Caco-2 (cell line): ENCODE data around the gene CD248. TPM values are rescaled to one million over a fixed set of nuclear protein-coding genes. Genes with fewer than 3 reads are reported as not detected.
A peak's percentile ranks its signal among the peaks of the same experiment; 100 is the strongest.

Source experiments
- BruUV-seq: library from RNA; stranded (reverse); fragments of 400-500 nt; replicated peaks from 2 replicates; lab custom pipeline; 2021; lab: Mats Ljungman, UMichigan
- CTCF ChIA-PET: fragments of 300-600 bp; sonication (Branson Sonifier 250); formaldehyde crosslinking; loops from one replicate; lab custom pipeline; 2022; ENCODE audit warnings: antibody characterized with exemption; lab: Charles Lee
- POLR2A ChIA-PET: fragments of 300-600 bp; sonication (Branson Sonifier 250); formaldehyde crosslinking; loops from one replicate; lab custom pipeline; 2022; ENCODE audit warnings: antibody characterized with exemption; lab: Charles Lee
- DNase-seq, 2 experiments: peaks; one replicate each; pipeline versions ENCODE4 v3.0.0 to v3.0.0-alpha.2; 2020 to 2022
- H3K27me3 ChIP-seq: replicated peaks from 2 replicates; pipeline ENCODE4 v1.6.0; 2011; ENCODE audit warnings: low read length; ENCODE audit not compliant: control insufficient read depth, insufficient read depth
- H3K36me3 ChIP-seq: 2 replicates; pipeline ENCODE4 v1.5.1; 2011; ENCODE audit warnings: low read length; ENCODE audit not compliant: control insufficient read depth, insufficient read depth
- H3K4me1 ChIP-seq: fragments of 250-450 bp; sonication (Bioruptor Pico); 2 replicates; pipeline ENCODE4 v1.5.1; 2020; ENCODE audit warnings: mild to moderate bottlenecking
- H3K4me3 ChIP-seq: 2 replicates; pipeline ENCODE4 v1.5.1; 2011; ENCODE audit warnings: low read depth, mild to moderate bottlenecking, control low read depth, low read length
- H3K9me3 ChIP-seq: fragments of 250-450 bp; sonication (Bioruptor Pico); 2 replicates; pipeline ENCODE4 v1.5.1; 2020; ENCODE audit warnings: mild to moderate bottlenecking, moderate library complexity
- H3K27ac Mint-ChIP-seq: one replicate; pipeline ENCODE4 v1.8.0; 2022; ENCODE audit warnings: mixed read lengths; ENCODE audit not compliant: unreplicated experiment
- H3K27me3 Mint-ChIP-seq: one replicate; pipeline ENCODE4 v1.8.0; 2022; ENCODE audit warnings: mixed read lengths; ENCODE audit not compliant: insufficient read depth, unreplicated experiment
- H3K36me3 Mint-ChIP-seq: one replicate; pipeline ENCODE4 v1.8.0; 2022; ENCODE audit warnings: mild to moderate bottlenecking, mixed read lengths; ENCODE audit not compliant: insufficient read depth, unreplicated experiment
- H3K4me1 Mint-ChIP-seq: one replicate; pipeline ENCODE4 v1.8.0; 2022; ENCODE audit warnings: low read depth, mixed read lengths; ENCODE audit not compliant: unreplicated experiment
- H3K4me3 Mint-ChIP-seq: one replicate; pipeline ENCODE4 v1.8.0; 2022; ENCODE audit warnings: mild to moderate bottlenecking, moderate library complexity, mixed read lengths; ENCODE audit not compliant: unreplicated experiment
- H3K9me3 Mint-ChIP-seq: one replicate; pipeline ENCODE4 v1.8.0; 2022; ENCODE audit warnings: mixed read lengths; ENCODE audit not compliant: unreplicated experiment
- intact Hi-C: fragments of 100-400 bp; cut with micrococcal nuclease; formaldehyde crosslinking; loops from one replicate; pipeline ENCODE4 v1.10.0; 2022; ENCODE audit not compliant: unreplicated experiment
- total RNA-seq: library from RNA; stranded (reverse); gene quantifications from 2 replicates; pipeline ENCODE4 v1.2.3, GENCODE V29; 2022
- TF ChIP-seq, protein P1 (sequence below), 2 experiments: fragments of 200-600 bp in 1 of 2; IDR thresholded peaks; 1 replicate in 1 of 2; 2 replicates in 1 of 2; pipeline versions ENCODE4 v1.5.1 to v1.8.0; 2011 to 2022; ENCODE audit warnings: antibody characterized with exemption in 1 of 2, control low read depth in 1 of 2, inconsistent platforms in 1 of 2, low read depth in 1 of 2, low read length in 1 of 2, mild to moderate bottlenecking in 1 of 2, moderate library complexity in 1 of 2; ENCODE audit not compliant: insufficient read depth in 1 of 2, severe bottlenecking in 1 of 2, unreplicated experiment in 1 of 2

The CD248 gene
- total RNA-seq, 1 experiment from 2014 or later, result 0.27 TPM

DNA sequence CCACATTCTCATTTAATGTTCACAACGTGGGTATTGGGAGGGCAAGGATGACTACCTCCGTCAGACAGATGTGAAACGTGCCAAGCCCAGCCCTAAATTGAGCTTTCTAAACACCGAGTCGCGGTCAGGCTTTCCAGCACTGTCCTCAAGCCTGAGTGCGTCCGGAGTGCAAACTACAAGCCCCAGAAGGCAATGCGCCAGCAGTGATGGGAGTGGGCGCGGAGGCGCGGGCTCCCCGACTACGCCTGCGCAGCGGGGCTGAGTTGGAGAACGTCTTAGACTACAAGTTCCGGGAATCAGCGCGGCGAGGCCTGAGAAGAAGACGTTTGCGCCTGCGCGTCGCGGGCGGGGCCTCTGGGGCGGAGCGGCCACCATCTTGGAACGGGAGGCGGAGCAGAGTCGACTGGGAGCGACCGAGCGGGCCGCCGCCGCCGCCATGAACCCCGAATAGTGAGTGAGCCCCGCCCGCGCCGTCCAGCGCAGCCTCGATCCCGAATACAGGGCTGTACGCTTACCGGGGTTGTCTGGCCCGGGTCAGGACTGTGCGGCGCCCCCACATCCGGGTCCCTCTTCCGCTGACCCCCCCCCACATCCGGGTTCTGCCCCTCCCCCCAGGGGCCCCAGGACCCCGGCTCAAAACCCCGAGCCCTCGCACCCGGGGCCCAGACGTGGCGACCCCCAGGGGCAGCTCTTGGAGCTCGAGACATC lies 48.4 kb downstream of the CD248 start, which contains the start of gene RAB1B:
Gene RAB1B, plus strand, starts transcription at position 396 of the 708 bp plus-strand sequence. Its CDS starts 41 bp downstream, at position 437.
- CTCF ChIA-PET, result interaction anchor here (0.5 to 2.1 kb wide), 8 partner anchors 16 to 845 kb away, joined by 3 to 9 read pairs (median 4); partner anchors contain the start of genes RIN1 and YIF1A
- POLR2A ChIA-PET, result interaction anchor here (1.3 kb wide), 1 partner anchor 21 kb away, joined by 7 read pairs; the partner anchor contains the start of gene YIF1A
- TF ChIP-seq, protein P1, sequence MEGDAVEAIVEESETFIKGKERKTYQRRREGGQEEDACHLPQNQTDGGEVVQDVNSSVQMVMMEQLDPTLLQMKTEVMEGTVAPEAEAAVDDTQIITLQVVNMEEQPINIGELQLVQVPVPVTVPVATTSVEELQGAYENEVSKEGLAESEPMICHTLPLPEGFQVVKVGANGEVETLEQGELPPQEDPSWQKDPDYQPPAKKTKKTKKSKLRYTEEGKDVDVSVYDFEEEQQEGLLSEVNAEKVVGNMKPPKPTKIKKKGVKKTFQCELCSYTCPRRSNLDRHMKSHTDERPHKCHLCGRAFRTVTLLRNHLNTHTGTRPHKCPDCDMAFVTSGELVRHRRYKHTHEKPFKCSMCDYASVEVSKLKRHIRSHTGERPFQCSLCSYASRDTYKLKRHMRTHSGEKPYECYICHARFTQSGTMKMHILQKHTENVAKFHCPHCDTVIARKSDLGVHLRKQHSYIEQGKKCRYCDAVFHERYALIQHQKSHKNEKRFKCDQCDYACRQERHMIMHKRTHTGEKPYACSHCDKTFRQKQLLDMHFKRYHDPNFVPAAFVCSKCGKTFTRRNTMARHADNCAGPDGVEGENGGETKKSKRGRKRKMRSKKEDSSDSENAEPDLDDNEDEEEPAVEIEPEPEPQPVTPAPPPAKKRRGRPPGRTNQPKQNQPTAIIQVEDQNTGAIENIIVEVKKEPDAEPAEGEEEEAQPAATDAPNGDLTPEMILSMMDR (IDR thresholded peaks at IDR 0.05; ENCODE audit: insufficient read depth in 1 of 2, low read depth in 1 of 2, low read length in 1 of 2, severe bottlenecking in 1 of 2, unreplicated experiment in 1 of 2), result no peak
- H3K4me1 ChIP-seq, result no peaks in the 10 kb centered on the region
- Mint-ChIP-seq H3K4me3 (peak within 1 kb of the TSS; percentile 92), H3K36me3 (peaks cover 55% of the 10 kb centered on the region), H3K4me1 (peaks cover 8% of the 10 kb centered on the region), H3K27me3 (no peaks in the 10 kb centered on the region), H3K27ac (peak within 1 kb of the TSS; percentile 87), H3K9me3 (no peaks in the 10 kb centered on the region)
- H3K36me3 ChIP-seq, result peaks cover 1% of the 10 kb centered on the region; the same call in 1 of the 2 replicates
- no TSS peak for BruUV-seq
- DNase-seq, result peak; percentile 100
- H3K4me3 ChIP-seq, result peak within 1 kb of the TSS; percentile 78
- no peaks in the 10 kb centered on the region for H3K27me3 ChIP-seq
- H3K9me3 ChIP-seq, result no peaks in the 10 kb centered on the region
- intact Hi-C loops, result loop anchor here (1.0 kb wide), 4 partner anchors 9 to 44 kb away; partner anchors contain the start of gene YIF1A

- no peaks in the 10 kb centered on the region for H3K4me1 ChIP-seq
- H3K36me3 ChIP-seq, result no peaks in the 10 kb centered on the region
- peak overlapping the region; percentile 92 for H3K4me3 Mint-ChIP-seq
- DNase-seq, result peak; percentile 88 to 89
- TF ChIP-seq, protein P1 (IDR thresholded peaks at IDR 0.05; ENCODE audit: insufficient read depth in 1 of 2, low read depth in 1 of 2, low read length in 1 of 2, severe bottlenecking in 1 of 2, unreplicated experiment in 1 of 2), result peak; percentile 18 to 30
- ChIA-PET POLR2A (interaction anchor here (0.6 to 1.3 kb wide), 4 partner anchors 22 to 69 kb away, joined by 3 to 7 read pairs (median 3); partner anchors contain the start of gene YIF1A), CTCF (interaction anchor here (0.5 to 2.1 kb wide), 7 partner anchors 21 to 845 kb away, joined by 3 to 9 read pairs (median 4); partner anchors contain the start of genes RIN1 and YIF1A)
- BruUV-seq, result no TSS peak
- H3K36me3 Mint-ChIP-seq, result peaks cover 54% of the 10 kb centered on the region
- H3K9me3 ChIP-seq, result no peaks in the 10 kb centered on the region
- H3K4me1 Mint-ChIP-seq, result peaks cover 8% of the 10 kb centered on the region
- no peaks in the 10 kb centered on the region for H3K27me3 ChIP-seq
- peak overlapping the region; percentile 74 for H3K4me3 ChIP-seq
- intact Hi-C loops, result loop anchor here (1.0 kb wide), 4 partner anchors 9 to 45 kb away; partner anchors contain the start of gene YIF1A
- H3K27ac Mint-ChIP-seq, result peak overlapping the region; percentile 87
- H3K9me3 Mint-ChIP-seq, result no peaks in the 10 kb centered on the region
- no peaks in the 10 kb centered on the region for H3K27me3 Mint-ChIP-seq
Observed at GRCh38 chr11:66267379-66268243, 49.2 kb downstream of the CD248 start.
